Bronchial epithelial cell (primary cell): Measurements from ENCODE around the gene SDF4. TPM values are rescaled to one million over a fixed set of nuclear protein-coding genes. Genes with fewer than 3 reads are reported as not detected.

ENCODE experiments used
- DNase-seq: peaks from one replicate; pipeline ENCODE4 v3.0.0-alpha.2; 2010; ENCODE audit warnings: low read depth
- FAIRE-seq: peaks from 2 replicates; lab custom pipeline; 2011; peaks lifted over from hg19 to GRCh38; lab: Jason Lieb, UNC
- H3K27me3 ChIP-seq: 2 replicates; pipeline ENCODE4 v1.5.1; 2011; ENCODE audit warnings: low read length; ENCODE audit not compliant: control insufficient read depth, insufficient read depth
- H3K36me3 ChIP-seq: 2 replicates; pipeline ENCODE4 v1.5.1; 2011; ENCODE audit warnings: low read length; ENCODE audit not compliant: control insufficient read depth, insufficient read depth
- H3K4me3 ChIP-seq: 2 replicates; pipeline ENCODE4 v1.5.1; 2011; ENCODE audit warnings: mild to moderate bottlenecking, low read depth, low read length, control low read depth
- CTCF ChIP-seq: IDR thresholded peaks from 2 replicates; pipeline ENCODE4 v1.5.1; 2011; ENCODE audit warnings: mild to moderate bottlenecking, moderate library complexity, low read length, control low read depth, inconsistent platforms; ENCODE audit not compliant: insufficient read depth, severe bottlenecking
- total RNA-seq: library from RNA; depleted of rRNA; stranded (reverse); fragments of >200 nt; gene quantifications from 2 replicates; pipeline ENCODE4 v1.2.1, GENCODE V29; 2014

Gene SDF4
- total RNA-seq, 1 donor from 2014 or later: 68.2 TPM

DNA sequence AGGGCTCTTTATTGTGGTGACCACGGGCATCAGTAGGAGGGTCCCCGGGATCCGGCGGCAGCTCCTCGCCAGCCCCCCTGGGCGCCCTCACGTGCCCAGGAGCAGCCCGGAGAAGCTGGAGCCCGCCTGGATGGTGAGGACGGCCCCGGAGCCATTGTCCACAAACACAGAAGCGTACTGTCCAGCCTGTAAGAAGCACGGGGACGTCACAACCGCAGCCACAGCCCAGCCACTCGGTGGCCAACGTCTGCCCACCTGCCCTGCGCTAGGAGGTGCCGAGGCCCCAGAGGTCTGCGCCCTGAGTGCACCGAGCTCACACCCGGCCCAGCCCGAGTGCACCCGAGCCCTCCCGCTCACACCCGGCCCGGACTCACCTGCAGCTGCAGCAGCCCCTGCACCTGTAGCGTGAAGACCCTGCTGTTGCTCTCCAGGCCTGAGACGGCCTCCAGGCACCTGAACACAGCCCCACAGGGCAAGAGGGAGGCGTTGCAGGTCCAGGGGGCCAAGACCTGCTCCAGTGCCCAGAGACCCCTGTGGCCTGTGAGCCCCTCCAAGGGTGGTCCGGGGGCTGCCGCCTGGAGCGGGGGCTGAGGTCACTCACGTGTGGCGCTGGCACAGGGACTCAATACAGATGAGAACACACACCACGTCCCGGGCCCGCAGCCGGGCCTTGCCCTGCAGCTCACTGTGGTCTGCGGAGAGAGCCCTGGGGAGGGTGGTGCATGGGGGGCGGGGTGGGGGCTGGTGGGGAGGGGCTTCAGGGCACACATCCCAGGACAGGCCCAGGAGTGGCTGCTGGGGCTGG lies 10.9 kb upstream of the SDF4 start:
- FAIRE-seq: no peak
- DNase-seq: no peak
- no peak overlapping the region for H3K4me3 ChIP-seq
- no peaks in the 10 kb centered on the region for H3K36me3 ChIP-seq
- no peak for TF ChIP-seq CTCF
- no peaks in the 10 kb centered on the region for H3K27me3 ChIP-seq

- H3K36me3 ChIP-seq: no peaks in the 10 kb centered on the region
- TF ChIP-seq CTCF: no peak
- FAIRE-seq (no peak), DNase-seq (no peak)
- no peak overlapping the region for H3K4me3 ChIP-seq
- no peaks in the 10 kb centered on the region for H3K27me3 ChIP-seq
These were observed 9.9 kb upstream of the SDF4 start for GRCh38 chr1:1241588-1242219.

- H3K36me3 ChIP-seq: no peaks in the 10 kb centered on the region
- H3K4me3 ChIP-seq: no peak overlapping the region
- no peak for FAIRE-seq
- no peak for TF ChIP-seq CTCF
- no peaks in the 10 kb centered on the region for H3K27me3 ChIP-seq
- no peak for DNase-seq
These were observed 9.2 kb upstream of the SDF4 start for GRCh38 chr1:1240822-1241587.

GRCh38 chr1:1240348-1240732 lies 8.5 kb upstream of the SDF4 start:
- Histone ChIP-seq H3K27me3 (no peaks in the 10 kb centered on the region), H3K4me3 (no peak overlapping the region), H3K36me3 (no peaks in the 10 kb centered on the region)
- no peak for DNase-seq
- FAIRE-seq: no peak
- TF ChIP-seq CTCF: no peak

DNA sequence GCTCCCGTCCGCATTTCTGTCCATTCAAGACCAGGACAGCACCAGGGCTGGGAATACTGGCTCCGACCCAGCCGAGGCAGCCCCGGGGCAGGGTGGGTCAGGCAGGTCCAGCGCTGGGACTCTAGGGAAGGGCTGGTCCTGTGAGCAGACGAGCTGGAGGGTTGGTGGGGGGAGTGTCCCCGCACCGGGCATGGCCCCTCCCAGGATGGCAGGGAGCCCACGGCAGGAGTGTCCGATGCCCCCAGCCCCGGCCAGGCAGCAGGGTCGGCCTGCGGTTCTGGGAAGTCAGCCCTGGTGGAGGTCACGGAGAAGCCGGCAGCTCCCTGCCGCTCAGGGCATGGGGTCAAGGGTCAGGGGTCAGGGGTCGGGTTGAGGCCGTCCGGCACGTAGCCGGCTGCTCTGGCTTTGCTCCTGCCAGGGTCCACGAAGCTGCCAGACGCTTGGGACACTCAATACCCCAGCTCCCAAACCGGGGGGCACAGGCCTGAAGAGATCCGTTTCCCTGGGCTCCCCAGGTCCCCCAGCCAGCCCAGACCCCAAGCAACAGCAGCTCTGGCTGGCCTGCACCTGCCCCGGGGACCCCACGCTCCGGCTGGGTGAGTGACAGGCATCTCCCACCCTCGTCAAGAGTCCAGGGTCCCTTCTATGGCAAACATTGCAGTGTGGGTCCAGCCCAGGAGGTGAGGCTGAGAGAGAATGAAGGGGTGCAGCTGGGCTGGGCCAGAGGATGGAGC lies 8.0 kb upstream of the SDF4 start:
- no peak for TF ChIP-seq CTCF
- Histone ChIP-seq H3K27me3 (no peaks in the 10 kb centered on the region), H3K4me3 (no peak overlapping the region), H3K36me3 (no peaks in the 10 kb centered on the region)
- FAIRE-seq (no peak), DNase-seq (no peak)
